ENCODE measurements around the gene CREB5.

The CREB5 gene

GRCh38 chr7:28623863-28624262 is 211.5 kb downstream of the CREB5 start:
- H3K9me3 ChIP-seq (ENCODE audit: control insufficient read depth in 2 of 2, low read length in 2 of 2) = no peaks in the 10 kb centered on the region
- H3K36me3 ChIP-seq (ENCODE audit: control insufficient read depth in 2 of 2, insufficient read depth in 2 of 2, low read length in 2 of 2) = no peaks in the 10 kb centered on the region
- no peak overlapping the region for H3K4me3 ChIP-seq (ENCODE audit: low read length in 2 of 2)
- H3K27ac ChIP-seq (ENCODE audit: low read length) = no peak overlapping the region
- H3K27me3 ChIP-seq (ENCODE audit: control insufficient read depth in 1 of 2, insufficient read depth in 2 of 2, low read length in 2 of 2) = no peaks in the 10 kb centered on the region
- peaks cover 7% of the 10 kb centered on the region for H3K4me1 ChIP-seq (ENCODE audit: control insufficient read depth, insufficient read depth, low read length)
- no peak overlapping the region for H3K9ac ChIP-seq (ENCODE audit: low read length in 2 of 2)

DNA sequence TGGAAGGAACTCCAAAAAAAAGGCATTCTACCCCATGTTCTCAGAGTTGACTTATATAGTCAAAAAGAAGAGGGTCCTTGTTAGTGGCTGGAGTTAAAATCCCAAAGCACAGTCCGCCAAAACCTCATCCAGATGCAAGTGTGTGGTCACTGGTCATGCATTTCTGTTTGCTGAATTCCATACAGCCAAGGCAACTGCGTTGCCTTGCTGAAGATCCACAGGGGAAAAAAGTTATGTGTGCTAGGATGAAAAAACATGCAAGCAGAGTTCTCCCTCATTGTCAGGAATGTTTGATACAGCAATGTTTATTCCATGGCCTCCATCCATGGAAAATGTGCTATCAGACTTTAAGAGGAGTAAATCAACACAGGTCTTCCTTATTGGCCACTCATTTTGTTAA is 213.1 kb downstream of the CREB5 start:
- Histone ChIP-seq H3K9me3 (ENCODE audit: control insufficient read depth in 2 of 2, low read length in 2 of 2) (no peaks in the 10 kb centered on the region), H3K4me3 (ENCODE audit: low read length in 2 of 2) (no peak overlapping the region), H3K27me3 (ENCODE audit: control insufficient read depth in 1 of 2, insufficient read depth in 2 of 2, low read length in 2 of 2) (no peaks in the 10 kb centered on the region), H3K4me1 (ENCODE audit: control insufficient read depth, insufficient read depth, low read length) (peaks cover 10% of the 10 kb centered on the region), H3K9ac (ENCODE audit: low read length in 2 of 2) (no peak overlapping the region), H3K27ac (ENCODE audit: low read length) (no peak overlapping the region), H3K36me3 (ENCODE audit: control insufficient read depth in 2 of 2, insufficient read depth in 2 of 2, low read length in 2 of 2) (no peaks in the 10 kb centered on the region)

DNA sequence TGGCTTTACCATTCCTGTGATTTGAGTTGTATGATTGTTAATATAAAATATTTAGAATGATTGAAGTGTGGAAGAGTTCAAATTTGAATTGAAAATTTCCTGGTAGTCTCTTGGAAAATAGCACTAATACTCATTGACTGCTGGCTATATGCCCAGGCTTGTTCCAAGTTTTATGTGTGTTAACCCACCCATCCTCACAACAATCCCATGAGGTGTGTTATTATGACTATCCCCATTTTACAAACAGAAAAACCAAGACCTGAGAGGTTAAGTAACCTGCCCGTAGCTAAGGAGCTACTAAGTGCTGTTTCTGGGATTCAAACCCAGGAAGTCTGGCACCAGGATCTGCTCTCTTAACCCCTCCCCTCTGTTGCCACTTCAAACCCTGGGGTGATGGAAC is 213.9 kb downstream of the CREB5 start:
- Histone ChIP-seq H3K27me3 (ENCODE audit: control insufficient read depth in 1 of 2, insufficient read depth in 2 of 2, low read length in 2 of 2) (no peaks in the 10 kb centered on the region), H3K4me1 (ENCODE audit: control insufficient read depth, insufficient read depth, low read length) (peaks cover 10% of the 10 kb centered on the region), H3K9ac (ENCODE audit: low read length in 2 of 2) (no peak overlapping the region), H3K4me3 (ENCODE audit: low read length in 2 of 2) (no peak overlapping the region), H3K9me3 (ENCODE audit: control insufficient read depth in 2 of 2, low read length in 2 of 2) (no peaks in the 10 kb centered on the region), H3K27ac (ENCODE audit: low read length) (no peak overlapping the region), H3K36me3 (ENCODE audit: control insufficient read depth in 2 of 2, insufficient read depth in 2 of 2, low read length in 2 of 2) (no peaks in the 10 kb centered on the region)

DNA sequence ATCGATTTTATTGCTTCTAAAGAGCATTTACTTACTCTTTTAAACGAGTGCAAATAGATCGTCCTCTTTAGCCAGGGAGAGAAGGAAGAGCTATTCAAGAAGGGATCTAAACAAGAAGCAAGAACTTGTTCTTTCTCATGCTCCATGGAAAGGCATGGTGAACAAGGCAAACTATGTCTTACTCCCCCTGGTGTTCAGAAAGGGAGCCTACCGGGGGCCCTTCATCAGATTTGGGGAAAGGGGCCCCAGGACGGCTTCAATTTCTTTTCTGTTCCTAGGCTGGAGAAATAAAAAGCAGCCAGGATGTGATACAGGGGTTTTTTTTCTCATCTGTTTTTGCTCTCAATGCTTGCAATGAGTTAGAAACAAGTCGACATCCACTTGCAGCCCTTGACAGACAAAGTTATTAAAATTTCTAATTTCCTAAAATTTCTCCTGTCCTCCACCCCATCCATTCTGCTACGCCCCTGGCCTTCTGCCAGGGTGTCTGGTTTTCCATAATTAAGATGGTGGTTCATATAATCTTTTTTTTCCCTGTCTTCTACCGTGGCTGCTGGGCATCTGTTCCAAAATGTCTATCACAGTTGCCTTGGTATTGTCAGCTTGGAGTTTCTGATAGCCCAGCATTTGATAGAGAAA is 214.4 kb downstream of the CREB5 start:
- no peak overlapping the region for H3K27ac ChIP-seq (ENCODE audit: low read length)
- no peaks in the 10 kb centered on the region for H3K9me3 ChIP-seq (ENCODE audit: control insufficient read depth in 2 of 2, low read length in 2 of 2)
- no peaks in the 10 kb centered on the region for H3K27me3 ChIP-seq (ENCODE audit: control insufficient read depth in 1 of 2, insufficient read depth in 2 of 2, low read length in 2 of 2)
- no peak overlapping the region for H3K4me3 ChIP-seq (ENCODE audit: low read length in 2 of 2)
- H3K9ac ChIP-seq (ENCODE audit: low read length in 2 of 2) = no peak overlapping the region
- H3K4me1 ChIP-seq (ENCODE audit: control insufficient read depth, insufficient read depth, low read length) = peaks cover 10% of the 10 kb centered on the region
- no peaks in the 10 kb centered on the region for H3K36me3 ChIP-seq (ENCODE audit: control insufficient read depth in 2 of 2, insufficient read depth in 2 of 2, low read length in 2 of 2)

DNA sequence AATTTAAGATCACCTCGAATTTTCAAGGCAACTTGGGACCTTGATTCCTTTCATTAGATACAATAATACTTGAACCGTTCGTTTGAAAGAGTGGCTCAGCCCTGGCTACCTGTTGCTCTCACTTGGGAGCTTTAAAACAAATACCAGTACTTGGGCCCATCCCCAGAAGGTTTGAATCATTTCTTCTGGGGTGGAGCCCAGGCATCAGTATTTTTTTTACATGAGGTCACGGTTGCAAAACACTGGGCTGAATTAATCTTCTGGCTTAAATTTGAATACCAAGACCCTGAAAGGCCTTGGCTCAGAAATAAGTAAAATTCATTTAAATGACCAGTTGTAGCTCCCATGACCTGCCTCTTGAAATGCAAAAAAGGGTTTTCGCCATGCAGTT is 214.9 kb downstream of the CREB5 start:
- Histone ChIP-seq H3K9ac (ENCODE audit: low read length in 2 of 2) (no peak overlapping the region), H3K4me3 (ENCODE audit: low read length in 2 of 2) (no peak overlapping the region), H3K4me1 (ENCODE audit: control insufficient read depth, insufficient read depth, low read length) (peaks cover 10% of the 10 kb centered on the region), H3K27ac (ENCODE audit: low read length) (no peak overlapping the region), H3K36me3 (ENCODE audit: control insufficient read depth in 2 of 2, insufficient read depth in 2 of 2, low read length in 2 of 2) (no peaks in the 10 kb centered on the region), H3K9me3 (ENCODE audit: control insufficient read depth in 2 of 2, low read length in 2 of 2) (no peaks in the 10 kb centered on the region), H3K27me3 (ENCODE audit: control insufficient read depth in 1 of 2, insufficient read depth in 2 of 2, low read length in 2 of 2) (no peaks in the 10 kb centered on the region)

DNA sequence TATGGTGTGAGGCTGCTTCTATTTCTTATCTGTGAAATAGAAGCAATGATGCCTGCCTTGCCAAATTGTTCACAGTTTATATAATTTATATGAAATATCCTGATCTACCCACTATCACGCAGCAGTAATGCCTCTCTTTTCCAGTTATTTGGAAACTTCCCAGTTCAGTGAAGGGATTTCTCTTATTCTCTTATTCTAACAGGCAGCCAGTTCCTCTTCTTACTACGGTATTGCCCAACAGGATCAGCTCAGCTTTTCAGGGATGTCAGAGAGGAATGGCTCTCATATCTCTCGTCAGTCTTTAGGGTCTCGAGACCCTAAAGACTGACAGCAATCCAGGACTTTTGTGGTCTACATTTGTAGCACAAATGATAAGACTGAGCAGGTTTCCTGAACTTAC is 215.6 kb downstream of the CREB5 start:
- Histone ChIP-seq H3K4me3 (ENCODE audit: low read length in 2 of 2) (no peak overlapping the region), H3K36me3 (ENCODE audit: control insufficient read depth in 2 of 2, insufficient read depth in 2 of 2, low read length in 2 of 2) (no peaks in the 10 kb centered on the region), H3K27me3 (ENCODE audit: control insufficient read depth in 1 of 2, insufficient read depth in 2 of 2, low read length in 2 of 2) (no peaks in the 10 kb centered on the region), H3K9me3 (ENCODE audit: control insufficient read depth in 2 of 2, low read length in 2 of 2) (no peaks in the 10 kb centered on the region), H3K27ac (ENCODE audit: low read length) (no peak overlapping the region), H3K9ac (ENCODE audit: low read length in 2 of 2) (no peak overlapping the region), H3K4me1 (ENCODE audit: control insufficient read depth, insufficient read depth, low read length) (peaks cover 9% of the 10 kb centered on the region)

DNA sequence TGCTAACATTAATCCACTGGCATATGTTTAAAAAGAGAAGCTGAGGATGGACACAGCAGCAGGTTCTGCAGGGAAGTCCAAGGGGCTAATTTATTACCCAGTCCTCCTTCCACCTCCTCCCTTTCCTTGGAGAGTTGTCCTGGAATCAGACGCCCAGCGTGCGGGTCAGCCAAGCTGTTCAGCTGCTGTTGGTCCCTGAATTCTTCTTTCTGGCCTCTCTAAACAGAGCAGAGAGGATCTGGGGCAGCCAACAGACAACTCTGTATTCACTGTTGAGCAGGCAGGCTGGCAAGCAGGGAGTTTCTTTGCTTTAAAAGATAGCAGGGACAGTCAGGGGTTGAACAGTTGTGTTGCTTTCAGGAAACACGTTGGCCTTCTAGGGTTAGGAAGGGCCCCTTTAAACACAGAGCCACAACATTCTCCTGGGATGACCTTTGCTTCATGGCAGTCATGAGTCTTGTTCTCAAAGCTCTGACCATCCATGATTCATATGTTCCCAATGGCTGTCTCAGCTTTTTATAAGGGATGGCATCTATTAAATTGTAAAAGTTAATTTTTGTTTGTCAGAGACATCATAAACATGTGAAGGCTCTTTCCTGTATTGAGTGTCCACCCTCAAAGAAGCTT is 217.0 kb downstream of the CREB5 start:
- H3K27ac ChIP-seq (ENCODE audit: low read length) = no peak overlapping the region
- H3K4me1 ChIP-seq (ENCODE audit: control insufficient read depth, insufficient read depth, low read length) = peaks cover 6% of the 10 kb centered on the region
- H3K4me3 ChIP-seq (ENCODE audit: low read length in 2 of 2) = no peak overlapping the region
- H3K27me3 ChIP-seq (ENCODE audit: control insufficient read depth in 1 of 2, insufficient read depth in 2 of 2, low read length in 2 of 2) = no peaks in the 10 kb centered on the region
- H3K9me3 ChIP-seq (ENCODE audit: control insufficient read depth in 2 of 2, low read length in 2 of 2) = no peaks in the 10 kb centered on the region
- no peak overlapping the region for H3K9ac ChIP-seq (ENCODE audit: low read length in 2 of 2)
- no peaks in the 10 kb centered on the region for H3K36me3 ChIP-seq (ENCODE audit: control insufficient read depth in 2 of 2, insufficient read depth in 2 of 2, low read length in 2 of 2)

- Histone ChIP-seq H3K9ac (ENCODE audit: low read length in 2 of 2) (no peak overlapping the region), H3K36me3 (ENCODE audit: control insufficient read depth in 2 of 2, insufficient read depth in 2 of 2, low read length in 2 of 2) (no peaks in the 10 kb centered on the region), H3K9me3 (ENCODE audit: control insufficient read depth in 2 of 2, low read length in 2 of 2) (no peaks in the 10 kb centered on the region), H3K27ac (ENCODE audit: low read length) (no peak overlapping the region), H3K4me1 (ENCODE audit: control insufficient read depth, insufficient read depth, low read length) (peaks cover 6% of the 10 kb centered on the region), H3K4me3 (ENCODE audit: low read length in 2 of 2) (no peak overlapping the region), H3K27me3 (ENCODE audit: control insufficient read depth in 1 of 2, insufficient read depth in 2 of 2, low read length in 2 of 2) (no peaks in the 10 kb centered on the region)
These were observed 218.0 kb downstream of the CREB5 start for GRCh38 chr7:28630350-28630749.

DNA sequence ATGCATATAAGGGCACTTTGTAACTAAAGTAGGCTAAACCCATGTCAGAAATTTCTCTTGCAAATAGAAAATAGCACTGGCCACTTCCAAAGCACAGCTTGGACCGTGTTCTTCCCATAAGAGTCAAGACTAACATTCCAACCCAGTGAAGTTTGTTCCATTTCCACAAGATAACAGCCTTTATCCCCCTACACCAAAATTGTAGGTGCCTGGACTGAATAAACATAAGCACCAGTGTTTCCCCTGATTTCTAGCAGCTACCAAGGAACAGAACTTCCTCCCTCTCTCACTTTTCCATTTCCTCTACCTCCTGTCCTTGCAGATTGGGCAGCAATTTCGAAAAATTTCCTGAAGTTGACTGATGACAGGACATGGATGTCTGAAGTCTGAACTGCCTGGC is 219.7 kb downstream of the CREB5 start:
- no peaks in the 10 kb centered on the region for H3K9me3 ChIP-seq (ENCODE audit: control insufficient read depth in 2 of 2, low read length in 2 of 2)
- no peaks in the 10 kb centered on the region for H3K36me3 ChIP-seq (ENCODE audit: control insufficient read depth in 2 of 2, insufficient read depth in 2 of 2, low read length in 2 of 2)
- H3K4me1 ChIP-seq (ENCODE audit: control insufficient read depth, insufficient read depth, low read length) = peaks cover 6% of the 10 kb centered on the region
- no peaks in the 10 kb centered on the region for H3K27me3 ChIP-seq (ENCODE audit: control insufficient read depth in 1 of 2, insufficient read depth in 2 of 2, low read length in 2 of 2)
- no peak overlapping the region for H3K27ac ChIP-seq (ENCODE audit: low read length)
- no peak overlapping the region for H3K4me3 ChIP-seq (ENCODE audit: low read length in 2 of 2)
- no peak overlapping the region for H3K9ac ChIP-seq (ENCODE audit: low read length in 2 of 2)

DNA sequence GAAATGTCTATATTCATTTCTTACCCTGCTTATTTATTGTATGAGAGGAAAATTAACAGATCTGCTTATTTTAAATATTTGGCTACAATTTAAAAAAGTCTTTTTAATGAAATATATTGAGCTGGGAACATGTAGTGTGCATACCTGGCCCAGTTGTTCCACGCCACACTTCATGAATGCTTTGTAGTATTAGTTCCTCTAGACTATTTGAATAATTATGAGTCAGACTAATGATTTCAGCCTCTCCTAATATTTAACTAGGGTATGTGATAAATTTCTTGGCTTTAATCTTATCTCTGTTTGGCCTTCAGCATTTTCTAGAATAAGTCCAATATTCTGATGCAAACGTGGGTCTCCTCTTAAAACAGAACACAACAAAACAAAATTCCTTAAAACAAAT is 226.6 kb downstream of the CREB5 start:
- H3K27me3 ChIP-seq (ENCODE audit: control insufficient read depth in 1 of 2, insufficient read depth in 2 of 2, low read length in 2 of 2) = no peaks in the 10 kb centered on the region
- no peak overlapping the region for H3K4me3 ChIP-seq (ENCODE audit: low read length in 2 of 2)
- H3K9ac ChIP-seq (ENCODE audit: low read length in 2 of 2) = no peak overlapping the region
- H3K4me1 ChIP-seq (ENCODE audit: control insufficient read depth, insufficient read depth, low read length) = no peaks in the 10 kb centered on the region
- no peaks in the 10 kb centered on the region for H3K9me3 ChIP-seq (ENCODE audit: control insufficient read depth in 2 of 2, low read length in 2 of 2)
- H3K36me3 ChIP-seq (ENCODE audit: control insufficient read depth in 2 of 2, insufficient read depth in 2 of 2, low read length in 2 of 2) = no peaks in the 10 kb centered on the region
- no peak overlapping the region for H3K27ac ChIP-seq (ENCODE audit: low read length)

DNA sequence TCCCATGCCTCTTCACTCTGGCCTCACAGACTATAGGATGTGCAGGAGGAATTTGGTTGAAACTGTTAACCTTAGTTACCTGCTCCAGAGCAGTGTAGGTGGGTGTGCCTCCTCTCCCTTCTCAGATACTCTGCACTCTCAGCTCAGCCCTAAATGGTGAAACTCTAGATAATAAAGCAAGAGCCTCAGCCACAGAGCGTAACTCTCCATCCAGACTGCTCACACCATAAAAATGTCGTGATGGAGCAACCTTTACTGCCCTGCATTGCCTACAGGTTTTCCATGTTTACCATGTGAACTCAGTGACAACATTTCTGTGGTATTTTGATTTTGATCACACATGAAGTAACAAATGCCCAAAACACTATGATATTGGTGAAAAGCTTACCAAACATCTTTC is 227.7 kb downstream of the CREB5 start:
- H3K27me3 ChIP-seq (ENCODE audit: control insufficient read depth in 1 of 2, insufficient read depth in 2 of 2, low read length in 2 of 2) = no peaks in the 10 kb centered on the region
- no peaks in the 10 kb centered on the region for H3K4me1 ChIP-seq (ENCODE audit: control insufficient read depth, insufficient read depth, low read length)
- H3K9me3 ChIP-seq (ENCODE audit: control insufficient read depth in 2 of 2, low read length in 2 of 2) = no peaks in the 10 kb centered on the region
- no peak overlapping the region for H3K27ac ChIP-seq (ENCODE audit: low read length)
- H3K36me3 ChIP-seq (ENCODE audit: control insufficient read depth in 2 of 2, insufficient read depth in 2 of 2, low read length in 2 of 2) = no peaks in the 10 kb centered on the region
- no peak overlapping the region for H3K4me3 ChIP-seq (ENCODE audit: low read length in 2 of 2)
- no peak overlapping the region for H3K9ac ChIP-seq (ENCODE audit: low read length in 2 of 2)

Measured in stomach smooth muscle (tissue), 2 donors.